Heart left ventricle (tissue), 16 donors: ENCODE measurements around the gene CCNT2. TPM values are rescaled to one million over a fixed set of nuclear protein-coding genes. Genes with fewer than 3 reads are reported as not detected.

ENCODE experiments used
- ATAC-seq, 4 donors: fragments of 200-7000 bp; cut with Tn5 transposase; one replicate each; pipeline ENCODE4 v1.9.1; 2020 to 2022; ENCODE audit warnings: moderate library complexity in 4 of 4, mild to moderate bottlenecking in 3 of 4, moderate number of reproducible peaks in 1 of 4
- DNase-seq, 5 donors: peaks; one replicate each; pipeline ENCODE4 v3.0.0-alpha.2; 2020
- H3K27ac ChIP-seq, 12 donors: fragments of 200-600 bp; sonication (generic) in 4 of 12; one replicate each; pipeline versions ENCODE4 v1.5.0 to v1.8.0; 2016 to 2022; ENCODE audit warnings: mild to moderate bottlenecking in 2 of 12
- H3K27me3 ChIP-seq, 9 donors: fragments of 200-600 bp; sonication (generic) in 2 of 9; one replicate each; pipeline versions ENCODE4 v1.5.1 to v1.8.0; 2016 to 2022; ENCODE audit warnings: mild to moderate bottlenecking in 3 of 9
- H3K36me3 ChIP-seq, 9 donors: fragments of 200-600 bp; sonication (generic) in 2 of 9; one replicate each; pipeline versions ENCODE4 v1.5.0 to v1.8.0; 2018 to 2022; ENCODE audit warnings: mild to moderate bottlenecking in 2 of 9
- H3K4me1 ChIP-seq, 12 donors: fragments of 200-600 bp; sonication (generic) in 4 of 12; one replicate each; pipeline versions ENCODE4 v1.5.0 to v1.8.0; 2016 to 2022; ENCODE audit warnings: mild to moderate bottlenecking in 3 of 12
- H3K4me3 ChIP-seq, 12 donors: fragments of 200-600 bp; sonication (generic) in 4 of 12; one replicate each; pipeline versions ENCODE4 v1.5.0 to v1.8.0; 2017 to 2022; ENCODE audit warnings: mild to moderate bottlenecking in 9 of 12, moderate library complexity in 4 of 12
- H3K9me3 ChIP-seq, 12 donors: fragments of 200-600 bp; sonication (generic) in 4 of 12; one replicate each; pipeline versions ENCODE4 v1.5.0 to v1.8.0; 2016 to 2022; ENCODE audit warnings: mild to moderate bottlenecking in 1 of 12
- POLR2A ChIP-seq, 2 donors: fragments of 450-650 bp; IDR thresholded peaks; one replicate each; pipeline ENCODE4 v1.6.1; 2017; ENCODE audit warnings: antibody characterized with exemption in 2 of 2, mild to moderate bottlenecking in 2 of 2, moderate library complexity in 2 of 2
- WGBS, 4 donors: extraction: QIAGEN DNeasy Blood & Tissue Kit in 2 of 4; methylation state at CpG; one replicate each; pipeline versions ENCODE4 v1.1.5 to v1.1.7; 2013 to 2018; 5-methylcytosine and 5-hydroxymethylcytosine counted together
- intact Hi-C, 10 donors: fragments of 100-400 bp; cut with DNase I; formaldehyde crosslinking; loops; one replicate each; pipeline versions ENCODE4 v1.11.1 to v1.14.2; 2022
- polyA plus RNA-seq, 2 donors: library from polyadenylated mRNA; stranded (reverse); fragments of 200-250 nt; gene quantifications; one replicate each; pipeline ENCODE4 v1.2.3, GENCODE V29; 2013
- total RNA-seq, 9 donors: library from RNA; depleted of rRNA in 2 of 9; stranded (reverse); fragments of >200 nt in 2 of 9; fragmentation: NEBNext Ultra II Directional in 3 of 9; extraction: Animal tissue kit (Norgen Biotek cat#: 25700) in 3 of 9; gene quantifications; one replicate each; pipeline versions ENCODE4 v1.1.0 to v1.2.4, GENCODE V29; 2016 to 2023
- TF ChIP-seq, protein P1 (sequence below), 12 donors: fragments of 200-600 bp; sonication (generic) in 4 of 12; IDR thresholded peaks; one replicate each; pipeline versions ENCODE4 v1.5.0 to v1.8.0; 2018 to 2022; ENCODE audit warnings: antibody characterized with exemption in 12 of 12, mild to moderate bottlenecking in 5 of 12
- donor health status: ischemic (EF 13 %, LVEDD 7.1; RV severe dilation, severe dysfunction).
- donor health status: healthy with polysubstance abuse.
- donor health status: DM: no; HTN: yes; CAD: no.
- donor health status: DM: no; HTN: no; CAD: no.
- donor health status: ischemic (EF 25% LVEDD 6.9; RV normal size, moderate dysfunction).
- donor health status: ischemic (EF 25% LVEDD 5.7; RV mildly dilated, moderate dysfunction).
- donor health status: healthy.
- donor health status: DM: yes; HTN: yes; CAD: no.
- donor health status: ischemic (EF 35%, LVEDD 5.7; RV mildly dilated, moderate dysfunction).
- donor health status: nonischemic (EF 11% LVEDD 7.7; RV severe dilation, severe dysfunction).
- donor health status: DM: yes; HTN: yes; CAD: no.
- donor health status: PGD.
- donor health status: ischemic (EF 29% LVEDD 5.4; RV normal size, mild dysfunction).
- donor health status: nonischemic (EF 23%, LVEDD 6.1; RV moderate dilation, normal function).

Gene CCNT2
- total and polyA plus RNA-seq, 11 donors: 6.7 to 26.8 (median 19.2) TPM

GRCh38 chr2:134999521-134999920 is 80.9 kb downstream of the CCNT2 start:
- no peak for TF ChIP-seq POLR2A (IDR thresholded peaks at IDR 0.05)
- TF ChIP-seq, protein P1, sequence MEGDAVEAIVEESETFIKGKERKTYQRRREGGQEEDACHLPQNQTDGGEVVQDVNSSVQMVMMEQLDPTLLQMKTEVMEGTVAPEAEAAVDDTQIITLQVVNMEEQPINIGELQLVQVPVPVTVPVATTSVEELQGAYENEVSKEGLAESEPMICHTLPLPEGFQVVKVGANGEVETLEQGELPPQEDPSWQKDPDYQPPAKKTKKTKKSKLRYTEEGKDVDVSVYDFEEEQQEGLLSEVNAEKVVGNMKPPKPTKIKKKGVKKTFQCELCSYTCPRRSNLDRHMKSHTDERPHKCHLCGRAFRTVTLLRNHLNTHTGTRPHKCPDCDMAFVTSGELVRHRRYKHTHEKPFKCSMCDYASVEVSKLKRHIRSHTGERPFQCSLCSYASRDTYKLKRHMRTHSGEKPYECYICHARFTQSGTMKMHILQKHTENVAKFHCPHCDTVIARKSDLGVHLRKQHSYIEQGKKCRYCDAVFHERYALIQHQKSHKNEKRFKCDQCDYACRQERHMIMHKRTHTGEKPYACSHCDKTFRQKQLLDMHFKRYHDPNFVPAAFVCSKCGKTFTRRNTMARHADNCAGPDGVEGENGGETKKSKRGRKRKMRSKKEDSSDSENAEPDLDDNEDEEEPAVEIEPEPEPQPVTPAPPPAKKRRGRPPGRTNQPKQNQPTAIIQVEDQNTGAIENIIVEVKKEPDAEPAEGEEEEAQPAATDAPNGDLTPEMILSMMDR (IDR thresholded peaks at IDR 0.05): no peak
- WGBS, 4 donors: 70 to 83% (median 74%) methylated on average over 2 of the region's 2 CpGs
- ATAC-seq (no peak), DNase-seq (no peak)
- intact Hi-C loops: loop anchor here in 1 of 10 donors (10.0 kb wide), 1 partner anchor 795 kb away; no protein-coding TSS in a partner anchor
- Histone ChIP-seq H3K36me3 (no peaks in the 10 kb centered on the region), H3K4me3 (no peak overlapping the region), H3K9me3 (no peaks in the 10 kb centered on the region), H3K27ac (no peak overlapping the region), H3K4me1 (peaks cover 0 to 6% (median 0%) of the 10 kb centered on the region in 12 donors), H3K27me3 (peaks cover 0 to 2% (median 0%) of the 10 kb centered on the region in 9 donors)

DNA sequence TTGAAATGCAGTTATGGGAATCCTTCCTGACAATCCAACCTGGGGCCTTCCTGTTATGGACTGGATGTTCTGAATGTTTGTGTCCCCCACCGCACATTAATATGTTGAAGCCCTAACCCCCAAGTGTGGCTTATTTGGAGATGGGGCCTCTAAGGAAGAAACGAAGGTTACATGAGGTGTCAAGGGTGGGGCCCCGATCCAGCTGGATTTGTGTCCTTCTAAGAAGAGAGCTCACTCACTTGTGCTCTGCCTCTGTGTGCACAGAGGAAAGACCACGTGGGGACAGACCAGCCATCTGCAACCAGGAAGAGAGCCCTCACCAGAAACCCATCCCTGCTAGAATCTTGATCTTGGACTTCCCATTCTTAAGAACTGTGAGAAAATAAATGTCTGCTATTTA is 84.2 kb downstream of the CCNT2 start:
- DNase-seq: no peak
- Histone ChIP-seq H3K4me3 (no peak overlapping the region), H3K9me3 (no peaks in the 10 kb centered on the region), H3K36me3 (no peaks in the 10 kb centered on the region), H3K27me3 (peaks cover 0 to 21% (median 0%) of the 10 kb centered on the region in 9 donors), H3K4me1 (peaks cover 0 to 7% (median 0%) of the 10 kb centered on the region in 12 donors), H3K27ac (no peak overlapping the region)
- ATAC-seq: no peak
- 85 to 92% (median 87%) methylated on average over 4 of the region's 4 CpGs for WGBS, 4 donors
- intact Hi-C loops: loop anchor here in 8 of 10 donors (5.0 to 10.0 kb wide), 7 partner anchors 122 to 794 kb away; no protein-coding TSS in a partner anchor
- TF ChIP-seq POLR2A (IDR thresholded peaks at IDR 0.05): no peak
- TF ChIP-seq, protein P1 (IDR thresholded peaks at IDR 0.05): no peak

GRCh38 chr2:135004005-135004746 is 85.6 kb downstream of the CCNT2 start:
- Histone ChIP-seq H3K4me3 (no peak overlapping the region), H3K4me1 (peaks cover 0 to 7% (median 0%) of the 10 kb centered on the region in 12 donors), H3K27ac (no peak overlapping the region), H3K27me3 (peaks cover 0 to 26% (median 5%) of the 10 kb centered on the region in 9 donors), H3K36me3 (no peaks in the 10 kb centered on the region), H3K9me3 (no peaks in the 10 kb centered on the region)
- ATAC-seq (peak; percentile 81 to 99 (median 98)), DNase-seq (peak; percentile 64 to 85 (median 75))
- intact Hi-C loops: loop anchor here (1.0 to 10.0 kb wide), 10 partner anchors 121 to 793 kb away; no protein-coding TSS in a partner anchor
- TF ChIP-seq, protein P1 (IDR thresholded peaks at IDR 0.05): peak; percentile 82 to 96 (median 89)
- TF ChIP-seq POLR2A (IDR thresholded peaks at IDR 0.05): no peak
- 7 to 11% (median 9%) methylated on average over 17 of the region's 17 CpGs for WGBS, 4 donors

GRCh38 chr2:135005753-135006152 is 87.1 kb downstream of the CCNT2 start:
- intact Hi-C loops: loop anchor here in 5 of 10 donors (2.0 to 10.0 kb wide), 5 partner anchors 119 to 705 kb away; no protein-coding TSS in a partner anchor
- H3K4me3 ChIP-seq: no peak overlapping the region
- no peaks in the 10 kb centered on the region for H3K9me3 ChIP-seq
- DNase-seq: no peak
- no peak overlapping the region for H3K27ac ChIP-seq
- 54 to 62% (median 60%) methylated on average over 3 of the region's 3 CpGs for WGBS, 4 donors
- no peaks in the 10 kb centered on the region for H3K36me3 ChIP-seq
- ATAC-seq: no peak
- TF ChIP-seq POLR2A (IDR thresholded peaks at IDR 0.05): no peak
- TF ChIP-seq, protein P1 (IDR thresholded peaks at IDR 0.05): no peak
- H3K27me3 ChIP-seq: peaks cover 0 to 31% (median 5%) of the 10 kb centered on the region in 9 donors
- H3K4me1 ChIP-seq: peaks cover 0 to 7% (median 0%) of the 10 kb centered on the region in 12 donors
